Left cardiac atrium (tissue), 4 donors: ENCODE measurements around the gene DENND1C. TPM values are rescaled to one million over a fixed set of nuclear protein-coding genes. Genes with fewer than 3 reads are reported as not detected.
A peak's percentile ranks its signal among the peaks of the same experiment; 100 is the strongest.

Experiments used
- ATAC-seq, 2 donors: fragments of 200-7000 bp; cut with Tn5 transposase; one replicate each; pipeline ENCODE4 v1.9.1; 2020; ENCODE audit warnings: mild to moderate bottlenecking in 2 of 2, moderate library complexity in 2 of 2
- DNase-seq: peaks from one replicate; pipeline ENCODE4 v3.0.0-alpha.2; 2020
- intact Hi-C, 2 donors: fragments of 100-400 bp; cut with DNase I; formaldehyde crosslinking; loops; one replicate each; pipeline versions ENCODE4 v1.14.1 to v1.15.1; 2022 to 2023
- total RNA-seq, 2 donors: library from RNA; stranded (reverse); fragmentation: NEBNext Ultra II Directional; extraction: Animal tissue kit (Norgen Biotek cat#: 25700); gene quantifications; one replicate each; pipeline ENCODE4 v1.2.1, GENCODE V29; 2021
- donor health status: DM: no; HTN: yes; CAD: no.
- donor health status: DM: no; HTN: yes; CAD: no; lungs with severe emphysema.
- donor health status: DM: yes; HTN: yes; CAD: no.
- donor health status: Dilated cardiomyopathy.

Gene DENND1C
- total RNA-seq, 2 donors from 2014 or later = 1.1 to 1.9 TPM

DNA sequence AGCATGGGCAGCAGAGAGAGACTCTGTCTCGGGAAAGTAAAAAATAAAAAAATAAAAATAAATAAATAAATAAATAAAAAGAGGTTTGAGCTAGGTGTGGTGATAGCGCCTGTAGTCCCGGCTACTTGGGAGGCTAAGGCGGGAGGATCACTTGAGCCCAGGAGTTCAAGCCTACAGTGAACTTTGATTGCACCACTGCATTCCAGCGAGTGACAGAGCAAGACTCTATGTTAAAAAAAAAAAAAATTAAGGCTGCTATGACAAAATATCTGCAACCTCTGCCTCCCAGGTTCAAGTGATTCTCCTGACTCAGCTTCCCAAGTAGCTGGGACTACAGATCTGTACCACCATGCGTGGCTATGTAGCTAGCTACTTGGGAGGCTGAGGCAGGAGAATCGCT, 3.2 kb upstream of the DENND1C start:
- DNase-seq = no peak
- ATAC-seq = no peak
- intact Hi-C loops = no loop called here

DNA sequence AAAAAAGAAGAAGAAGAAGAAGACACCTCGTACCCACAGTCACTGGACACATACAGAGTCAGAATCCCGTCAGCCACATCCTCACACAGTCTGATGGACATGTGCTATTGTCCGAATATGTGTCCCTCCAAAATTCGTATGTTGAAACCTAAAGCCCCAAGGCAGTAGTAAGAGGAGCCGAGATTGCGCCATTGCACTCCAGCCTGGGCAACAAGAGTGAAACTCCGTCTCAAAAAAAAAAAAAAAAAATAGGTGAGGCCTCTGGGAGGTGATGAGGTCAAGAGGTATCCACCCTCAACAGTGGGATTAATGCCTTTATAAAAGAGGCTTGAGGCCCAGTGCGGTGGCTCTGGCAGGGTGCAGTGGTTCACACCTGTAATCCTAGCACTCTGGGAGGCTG, 2.6 kb upstream of the DENND1C start:
- intact Hi-C loops = no loop called here
- ATAC-seq (no peak), DNase-seq (no peak)

DNA sequence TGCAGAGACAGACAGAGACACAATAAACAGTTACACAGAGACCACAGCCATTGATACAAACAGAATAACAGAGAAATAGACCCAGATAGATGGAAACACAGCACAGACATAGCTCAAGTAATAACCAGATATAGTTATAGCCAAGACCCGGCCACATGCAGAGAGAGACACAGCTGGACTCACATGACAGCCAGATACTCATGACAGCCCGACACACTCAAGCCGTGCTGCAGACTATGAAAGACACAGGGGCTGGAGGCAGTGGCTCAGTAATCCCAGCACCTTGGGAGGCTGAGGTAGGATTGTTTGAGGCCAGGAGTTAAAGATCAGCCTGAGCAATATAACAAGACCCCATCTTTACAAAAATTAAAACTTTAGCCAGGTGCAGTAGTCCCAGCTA, 1.6 kb upstream of the DENND1C start:
- no peak for ATAC-seq
- intact Hi-C loops = no loop called here

DNA sequence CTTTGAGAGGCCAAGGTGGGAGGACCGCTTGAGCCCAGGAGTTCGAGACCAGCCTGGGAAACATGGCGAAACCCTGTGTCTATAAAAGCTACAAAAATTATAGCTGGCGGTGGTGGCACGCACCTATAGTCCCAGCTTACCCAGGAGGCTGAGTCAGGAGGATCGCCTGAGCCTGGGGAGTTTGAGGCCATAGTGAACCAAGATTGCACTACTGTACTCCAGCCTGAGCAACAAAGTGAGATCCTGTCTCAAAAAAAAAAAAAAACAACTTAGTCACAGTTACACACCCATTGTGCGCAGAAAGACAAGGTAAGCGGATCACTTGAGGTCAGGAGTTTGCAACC, 728 bp upstream of the DENND1C start:
- ATAC-seq = no peak
- intact Hi-C loops = no loop called here
- DNase-seq = no peak

More for the DNA sequence above, 1.6 kb upstream of the DENND1C start:
- DNase-seq = no peak

DNA sequence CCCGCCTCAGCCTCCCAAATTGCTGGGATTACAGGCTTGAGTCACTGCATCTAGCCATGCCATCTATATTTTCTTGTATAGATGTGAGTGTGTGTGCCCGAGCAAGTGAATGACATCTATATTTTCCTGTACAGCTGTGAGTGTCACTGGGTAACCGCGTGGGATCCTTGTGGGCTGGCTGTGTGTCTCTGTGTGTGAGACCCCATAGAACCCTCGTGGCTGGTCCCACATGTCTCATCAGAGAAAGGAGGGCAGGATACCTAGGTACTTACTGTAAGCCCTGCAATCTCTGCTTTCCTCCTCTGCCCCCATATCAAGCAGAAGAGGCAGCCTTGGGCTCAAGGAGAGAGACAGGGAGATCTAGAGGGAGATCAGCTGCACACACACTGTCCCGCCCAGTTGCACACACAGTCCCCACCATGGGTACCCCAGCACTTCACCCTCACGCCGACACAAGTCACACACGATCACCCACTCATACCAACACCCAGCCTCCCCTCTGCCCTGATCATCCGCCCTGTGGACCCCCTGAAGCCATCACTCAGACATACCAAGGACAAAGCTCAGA, 655 bp downstream of the DENND1C start:
- ATAC-seq (no peak), DNase-seq (no peak)
- intact Hi-C loops = no loop called here

DNA sequence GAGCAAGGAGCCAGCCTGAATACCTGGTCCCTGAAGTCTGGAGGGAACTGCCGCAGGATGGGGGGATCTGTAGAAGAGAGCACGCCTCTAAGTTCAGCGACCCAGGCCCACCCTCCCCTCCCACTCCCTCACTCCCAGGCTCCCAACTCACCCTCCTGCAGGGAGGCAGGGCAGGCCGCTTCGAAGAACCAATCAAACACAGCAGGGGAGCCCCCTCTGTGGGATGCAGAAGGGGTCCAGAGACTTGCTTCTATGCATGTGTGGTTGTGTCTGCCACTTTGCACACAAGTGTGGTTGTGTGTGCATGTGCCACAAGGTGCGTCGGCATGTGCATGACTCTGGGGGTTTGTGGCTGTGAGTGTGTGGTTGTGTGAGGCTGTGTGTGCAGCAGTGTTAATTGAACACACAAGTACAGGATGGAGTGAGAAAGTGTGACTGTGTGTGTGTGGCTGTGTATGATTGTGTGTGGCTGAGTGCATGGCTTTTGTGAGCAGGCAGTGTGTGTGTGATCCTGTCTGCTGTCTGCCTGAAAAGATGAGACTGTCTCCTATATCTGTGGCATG, 1.7 kb downstream of the DENND1C start:
- ATAC-seq (no peak), DNase-seq (no peak)
- intact Hi-C loops = no loop called here

DNA sequence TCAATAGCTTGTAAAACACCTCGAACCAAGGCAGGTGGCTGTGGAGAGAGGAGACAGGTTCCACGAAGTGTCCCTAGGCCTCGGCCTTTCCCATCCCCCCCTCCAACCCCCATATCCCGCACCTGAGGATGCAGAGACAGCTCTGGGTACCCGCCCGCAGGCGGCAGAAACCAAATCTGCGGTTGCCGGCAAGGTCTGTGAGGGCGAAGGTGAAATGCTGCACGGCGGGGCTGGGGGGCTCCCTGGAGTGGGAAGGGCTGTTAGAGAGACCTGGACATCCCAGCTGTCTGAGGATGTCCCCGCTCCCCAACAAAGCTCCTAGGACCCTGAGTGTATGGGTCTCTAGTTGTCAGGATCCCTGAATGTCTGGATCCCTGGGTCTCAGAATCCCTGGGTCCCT, 2.8 kb downstream of the DENND1C start:
- DNase-seq (no peak), ATAC-seq (no peak)
- intact Hi-C loops = no loop called here

DNA sequence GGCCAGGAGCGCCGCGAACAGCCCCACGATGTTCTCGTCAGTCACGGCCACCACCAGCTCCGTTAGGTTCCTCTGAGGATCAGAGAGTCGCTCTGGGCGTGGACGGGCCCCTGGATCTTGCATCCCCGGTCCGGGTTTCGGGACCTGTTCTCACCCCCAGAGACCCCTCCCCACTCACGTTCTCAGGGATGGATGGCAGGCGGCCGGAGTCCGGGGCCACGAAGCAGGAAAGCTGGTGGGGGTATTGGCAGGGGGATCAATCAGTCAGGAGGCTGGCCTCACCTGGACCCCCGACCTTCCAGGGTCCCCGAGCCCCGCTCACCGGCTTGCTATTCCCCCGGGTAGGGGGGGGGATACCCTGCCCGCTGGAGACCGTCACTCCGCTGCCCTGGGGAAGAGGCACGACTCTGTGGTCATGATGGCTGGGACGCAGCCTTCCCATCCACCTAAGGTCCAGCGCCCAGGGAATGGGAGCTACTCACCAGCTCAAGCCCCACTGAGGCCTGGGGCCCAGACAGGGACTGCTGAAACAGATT, 4.6 kb downstream of the DENND1C start:
- intact Hi-C loops = no loop called here
- ATAC-seq (no peak), DNase-seq (no peak)

DNA sequence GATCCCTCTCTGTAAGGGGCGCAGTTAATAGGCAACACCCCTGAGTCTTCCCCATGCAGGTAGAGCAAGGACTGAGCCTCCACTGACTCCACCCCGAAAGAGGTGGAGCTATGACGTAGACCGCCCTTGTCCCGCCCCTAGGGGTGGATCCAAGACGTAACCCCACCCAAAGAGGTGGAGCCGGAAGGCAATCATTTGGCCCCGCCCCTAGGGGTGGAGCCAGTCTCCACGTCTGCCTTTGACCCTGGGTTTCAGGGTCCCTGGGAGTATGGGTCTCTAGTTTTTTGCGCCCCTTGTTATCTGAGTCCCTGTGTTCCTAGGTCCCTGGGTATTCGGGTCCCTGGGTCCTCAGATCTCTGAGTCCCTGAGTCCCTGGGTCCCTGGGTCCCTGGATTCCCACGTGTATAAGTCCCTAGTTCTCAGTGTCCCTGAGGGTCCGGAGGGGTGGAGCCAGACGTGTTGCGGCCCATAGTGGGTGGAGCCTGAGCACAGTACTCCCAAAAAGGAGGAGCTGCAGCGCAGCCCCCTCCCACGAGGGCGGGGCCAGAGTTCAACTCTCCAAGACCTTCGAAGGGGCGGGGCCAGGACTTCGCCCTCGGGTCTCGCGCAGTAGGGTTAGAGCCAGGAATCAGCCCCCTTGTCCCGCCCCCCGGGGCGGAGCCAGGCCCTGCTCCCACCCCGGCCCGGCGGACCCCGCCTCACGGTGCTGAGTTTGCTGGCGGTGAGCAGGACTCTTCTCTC, 5.3 kb downstream of the DENND1C start:
- peak; percentile 42 to 76 for ATAC-seq
- peak; percentile 67 for DNase-seq
- intact Hi-C loops = no loop called here

DNA sequence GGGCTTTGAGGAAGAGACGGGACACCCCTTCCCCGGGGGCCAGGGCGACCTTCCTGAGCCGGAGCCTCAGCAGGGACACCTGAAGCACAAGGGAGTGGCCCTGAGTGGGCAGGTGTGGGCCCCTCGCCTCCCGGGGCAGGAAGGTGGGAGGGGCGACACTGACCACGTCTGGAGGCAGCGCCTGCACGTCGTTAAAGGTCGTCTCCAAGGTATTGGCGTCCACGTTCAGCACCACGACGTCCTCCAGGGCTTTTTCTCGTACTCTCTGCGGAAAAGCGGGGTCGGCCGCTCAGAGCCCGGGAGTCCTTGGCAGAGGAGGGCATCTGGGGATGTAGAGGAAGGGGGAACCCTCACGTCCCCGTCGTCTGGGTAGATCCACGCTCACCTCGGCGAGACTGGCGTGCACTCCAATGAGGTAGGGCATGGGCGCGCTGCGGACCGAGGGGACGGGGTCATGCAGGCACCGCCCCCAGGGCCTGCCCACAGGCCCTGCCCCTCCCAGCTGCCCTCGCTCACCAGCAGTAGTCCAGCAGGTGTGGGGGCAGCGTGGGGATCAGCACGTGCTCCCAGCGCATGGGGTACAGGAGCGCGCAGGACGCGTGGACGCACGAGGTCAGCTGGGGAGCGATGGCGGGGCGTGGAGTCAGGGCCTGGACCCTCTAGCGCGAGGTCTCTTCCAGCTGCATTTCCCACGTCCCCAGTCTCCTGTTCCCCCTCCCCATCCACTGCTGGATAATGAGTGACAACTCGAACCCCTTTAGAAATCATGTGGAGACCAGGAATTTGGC, 6.1 kb downstream of the DENND1C start:
- intact Hi-C loops = no loop called here
- no peak for ATAC-seq
- DNase-seq = no peak

DNA sequence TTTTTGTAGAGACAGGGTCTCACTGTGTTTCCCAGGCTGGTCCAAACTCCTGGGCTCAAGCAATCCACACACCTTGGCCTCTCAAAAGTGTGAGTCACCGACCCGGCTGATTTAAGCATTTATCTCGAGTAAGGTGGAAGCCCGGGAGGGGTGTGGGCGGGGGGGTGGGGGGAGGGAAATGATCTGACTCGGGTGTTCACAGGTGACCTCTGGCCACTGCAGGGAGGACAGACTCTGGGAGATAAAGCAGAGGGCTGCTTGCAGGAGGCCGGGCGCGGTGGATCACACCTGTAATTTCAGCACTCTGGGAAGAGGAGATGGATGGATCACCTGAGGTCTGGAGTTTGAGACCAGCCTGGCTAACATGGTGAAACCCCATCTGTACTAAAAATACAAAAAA, 7.9 kb downstream of the DENND1C start:
- intact Hi-C loops = no loop called here
- ATAC-seq = no peak
- DNase-seq = no peak

DNA sequence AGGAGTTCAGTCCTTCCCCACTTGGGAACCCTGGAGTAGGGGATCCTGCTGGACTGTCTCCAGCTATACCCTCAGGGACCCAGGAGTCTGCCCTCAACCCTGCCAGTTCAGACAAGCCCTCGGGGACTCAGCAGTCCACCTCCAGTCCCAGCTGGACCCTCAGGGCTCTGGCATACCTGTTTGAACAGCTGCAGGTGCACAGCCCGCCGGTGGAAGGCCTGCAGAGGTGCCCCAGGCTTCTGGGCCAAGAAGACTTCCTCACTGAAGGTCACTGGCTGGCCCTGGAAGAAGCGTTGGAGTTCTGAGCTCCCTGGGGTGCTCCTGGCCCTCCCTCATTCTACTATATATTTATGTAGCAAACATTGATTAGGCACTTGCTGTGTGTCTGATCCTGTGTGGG, 8.9 kb downstream of the DENND1C start:
- intact Hi-C loops = no loop called here
- no peak for ATAC-seq
- DNase-seq = no peak

DNA sequence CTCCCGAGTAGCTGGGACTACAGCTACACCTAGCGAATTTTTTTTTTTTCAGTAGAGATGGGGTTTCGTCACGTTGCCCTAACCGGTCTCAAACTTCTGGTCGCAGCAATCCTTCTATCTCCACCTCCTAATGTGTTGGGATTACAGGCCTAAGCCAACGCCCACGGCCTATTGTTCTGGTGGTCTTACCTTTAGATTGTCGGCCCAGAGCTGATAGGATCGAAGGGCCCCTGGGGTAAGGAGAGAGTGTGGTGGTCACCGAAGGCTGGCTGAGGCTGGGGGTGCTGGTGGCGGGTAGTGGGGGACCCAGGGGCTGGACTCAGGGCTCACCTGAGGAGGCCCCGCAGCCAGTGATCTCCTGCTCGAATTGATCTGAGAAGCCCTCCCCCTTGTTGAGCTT, 10.5 kb downstream of the DENND1C start:
- no peak for ATAC-seq
- DNase-seq = no peak
- intact Hi-C loops = no loop called here

DNA sequence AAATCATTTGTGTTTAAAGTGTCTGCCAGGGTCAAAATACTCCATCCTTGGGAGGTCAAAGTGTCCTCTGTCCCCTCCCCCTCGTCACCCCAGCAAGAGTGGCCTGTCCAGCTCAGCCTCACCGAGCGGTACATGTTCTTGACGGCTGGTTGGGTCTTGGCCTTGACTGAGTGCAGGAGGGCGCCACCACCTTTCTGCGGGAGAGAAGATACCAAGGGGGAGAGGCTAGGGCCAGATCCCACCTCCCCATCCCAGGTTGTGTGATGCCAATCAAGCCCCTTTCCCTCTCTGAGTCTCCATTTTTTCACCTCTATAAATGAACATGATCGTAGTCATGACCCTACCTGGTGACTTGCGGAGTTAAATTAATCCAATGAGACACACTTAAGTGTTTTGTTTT, 11.4 kb downstream of the DENND1C start:
- ATAC-seq (no peak), DNase-seq (no peak)
- intact Hi-C loops = no loop called here

DNA sequence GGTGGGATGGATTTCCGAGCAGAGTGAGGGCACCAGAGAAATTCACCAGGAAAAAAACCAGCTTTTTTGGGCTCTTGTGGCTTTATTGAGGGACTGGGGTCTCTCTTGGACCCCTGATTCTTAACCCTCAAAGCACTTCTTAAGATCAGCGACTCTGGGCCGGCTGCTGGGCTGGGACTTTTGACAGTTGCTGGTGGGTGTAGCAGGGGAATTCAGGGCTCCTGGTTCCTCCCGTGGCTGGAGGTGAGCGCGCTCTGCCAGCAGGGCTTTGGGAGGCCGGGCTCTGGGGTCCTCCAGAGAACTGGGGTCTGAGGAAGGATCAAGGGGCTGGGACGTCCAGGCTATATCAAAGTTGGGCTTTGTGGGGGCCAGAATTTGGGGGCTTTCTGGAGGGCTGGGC, 14.2 kb downstream of the DENND1C start:
- intact Hi-C loops = no loop called here
- DNase-seq (no peak), ATAC-seq (no peak)

DNA sequence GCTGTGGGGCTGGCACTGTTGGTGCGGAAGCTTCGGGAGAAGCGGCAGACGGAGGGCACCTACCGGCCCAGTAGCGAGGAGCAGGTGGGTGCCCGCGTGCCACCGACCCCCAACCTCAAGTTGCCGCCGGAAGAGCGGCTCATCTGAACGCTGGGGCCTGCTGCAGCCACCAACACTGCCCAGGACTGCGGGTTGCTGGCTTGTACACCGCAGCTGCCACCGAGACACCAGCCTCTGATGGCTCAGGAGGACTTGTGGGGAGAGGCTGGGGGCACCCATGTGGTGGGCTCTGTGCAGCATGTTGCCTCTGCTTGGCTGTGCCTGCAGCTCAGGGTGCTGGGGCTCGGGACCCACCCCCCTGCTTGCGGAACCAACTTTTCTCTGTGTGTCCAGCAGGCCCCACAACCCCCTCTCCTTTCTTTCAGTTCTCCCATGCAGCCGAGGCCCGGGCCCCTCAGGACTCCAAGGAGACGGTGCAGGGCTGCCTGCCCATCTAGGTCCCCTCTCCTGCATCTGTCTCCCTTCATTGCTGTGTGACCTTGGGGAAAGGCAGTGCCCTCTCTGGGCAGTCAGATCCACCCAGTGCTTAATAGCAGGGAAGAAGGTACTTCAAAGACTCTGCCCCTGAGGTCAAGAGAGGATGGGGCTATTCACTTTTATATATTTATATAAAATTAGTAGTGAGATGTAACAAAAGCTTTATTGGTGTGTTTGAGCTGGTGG, 14.9 kb downstream of the DENND1C start:
- intact Hi-C loops = no loop called here
- ATAC-seq (no peak), DNase-seq (no peak)

DNA sequence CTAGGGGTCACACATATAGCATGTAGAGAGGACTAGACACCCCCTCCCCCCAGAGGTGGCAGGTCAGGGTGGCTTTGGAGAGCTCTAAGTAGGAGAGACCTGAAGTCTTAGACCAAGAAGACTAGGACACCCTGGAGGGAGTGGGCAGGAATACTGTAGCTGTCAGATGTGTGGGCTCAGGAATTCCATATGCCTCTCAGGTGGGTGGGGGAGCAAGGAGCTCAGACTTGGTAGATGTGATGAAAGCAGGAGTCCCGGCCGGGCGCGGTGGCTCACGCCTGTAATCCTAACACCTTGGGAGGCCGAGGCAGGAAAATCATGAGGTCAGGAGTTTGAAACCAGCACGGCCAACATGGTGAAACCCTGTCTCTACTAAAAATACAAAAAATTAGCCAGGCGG, 15.9 kb downstream of the DENND1C start:
- intact Hi-C loops = no loop called here
- DNase-seq (no peak), ATAC-seq (no peak)

DNA sequence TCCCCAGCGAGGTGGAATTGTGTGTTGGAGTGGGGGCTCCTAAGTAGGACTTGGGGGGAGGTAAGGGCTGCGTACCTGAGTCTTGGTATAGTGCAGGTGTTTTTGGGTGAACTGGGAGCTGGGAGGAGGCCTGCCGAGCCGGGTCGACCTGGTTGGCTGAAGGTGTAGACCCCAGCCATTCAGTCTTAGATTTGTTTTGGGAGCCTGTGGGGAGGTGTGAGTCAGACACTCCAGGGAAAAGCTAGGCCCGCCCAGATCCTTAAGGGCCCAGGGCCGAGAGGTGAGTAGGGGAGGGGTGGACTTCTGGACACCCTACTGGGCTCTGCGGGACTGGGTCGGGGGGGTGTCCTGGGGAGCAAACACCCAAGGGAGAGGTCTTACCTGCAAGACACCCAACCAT, 16.6 kb downstream of the DENND1C start:
- DNase-seq = no peak
- intact Hi-C loops = no loop called here
- ATAC-seq = no peak

DNA sequence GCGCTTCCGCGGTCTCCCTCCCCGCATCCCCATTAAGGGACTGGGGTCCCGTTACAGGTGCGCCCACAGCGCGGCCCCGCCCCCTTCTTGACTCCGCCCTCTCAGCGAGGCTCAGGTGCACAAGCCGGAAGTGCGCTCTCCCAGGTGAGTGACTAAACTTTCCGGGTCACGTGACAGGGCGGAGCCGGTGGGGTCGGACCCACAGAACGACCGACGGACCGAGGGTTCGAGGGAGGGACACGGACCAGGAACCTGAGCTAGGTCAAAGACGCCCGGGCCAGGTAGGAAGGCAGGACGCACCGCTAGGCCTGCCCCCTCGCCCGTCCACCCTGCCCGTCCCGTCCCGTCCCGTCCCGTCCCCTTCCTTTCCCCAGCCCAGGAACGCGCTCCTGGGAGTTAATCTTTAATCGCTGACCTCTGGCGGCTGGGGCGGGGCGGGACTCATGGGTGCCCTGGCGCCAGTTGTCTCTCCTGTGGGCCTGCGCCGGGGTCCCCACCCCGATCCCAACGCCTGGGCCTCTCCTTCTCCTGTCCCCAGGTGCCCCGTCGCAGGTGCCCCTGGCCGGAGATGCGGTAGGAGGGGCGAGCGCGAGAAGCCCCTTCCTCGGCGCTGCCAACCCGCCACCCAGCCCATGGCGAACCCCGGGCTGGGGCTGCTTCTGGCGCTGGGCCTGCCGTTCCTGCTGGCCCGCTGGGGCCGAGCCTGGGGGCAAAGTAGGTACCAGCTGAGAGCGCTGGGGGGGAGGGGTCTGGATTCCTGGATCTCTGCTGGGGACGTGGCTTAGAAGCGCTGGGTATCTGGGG, 17.3 kb downstream of the DENND1C start, which contains the start of gene CRB3:
Gene CRB3, plus strand, starts transcription at position 202 of the 804 bp plus-strand sequence. Its CDS starts 431 bp downstream, at position 633.
- intact Hi-C loops = no loop called here
- DNase-seq (no peak), ATAC-seq (no peak)
